Activated T-cell treated with anti-CD3 and anti-CD28 coated beads for 24 hours (primary cell): ENCODE measurements around the gene MAN2C1.

Experiments
- DNase-seq: peaks from one replicate; pipeline ENCODE4 v3.0.0-alpha.2; 2020; ENCODE audit warnings: low read depth

The MAN2C1 gene

DNA sequence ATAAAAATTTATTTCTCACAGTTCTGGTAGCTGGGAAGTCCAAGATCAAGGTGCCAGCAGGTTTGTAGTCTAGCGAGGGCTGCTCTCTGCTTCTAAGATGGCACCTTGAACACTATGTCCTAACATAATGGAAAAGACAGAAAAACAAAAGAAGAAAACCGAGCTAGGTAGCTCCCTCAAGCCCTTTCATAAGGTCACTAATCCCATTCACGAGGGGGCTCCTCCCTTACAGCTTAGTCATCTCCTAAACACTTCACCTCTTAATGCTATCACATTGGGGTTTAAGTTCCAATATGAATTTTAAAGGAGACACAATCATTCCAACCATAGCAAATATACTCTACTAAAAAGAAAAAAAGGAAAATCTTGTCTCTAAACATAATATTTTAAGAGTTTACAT is 62.2 kb downstream of the MAN2C1 start:
- no peak for DNase-seq
